HepG2 (cell line): ENCODE results near the gene MXI1. TPM values are rescaled to one million over a fixed set of nuclear protein-coding genes. Genes with fewer than 3 reads are reported as not detected.
A peak's percentile ranks its signal among the peaks of the same experiment; 100 is the strongest.

ENCODE experiments used
- ATAC-seq: fragments of 200-7000 bp; cut with Tn5 transposase; 3 replicates; pipeline ENCODE4 v1.9.1; 2020; ENCODE audit warnings: mild to moderate bottlenecking, moderate library complexity
- BruUV-seq: library from RNA; stranded (reverse); fragments of 400-500 nt; replicated peaks from 2 replicates; lab custom pipeline; 2021; lab: Mats Ljungman, UMichigan
- CTCF ChIA-PET: fragments of 300-600 bp; formaldehyde crosslinking; extraction: SDS; loops from one replicate; lab custom pipeline; 2021; ENCODE audit warnings: low total read pairs, inconsistent platforms, low intra/inter-chr PET ratio; lab: Yijun Ruan, JAX
- POLR2A ChIA-PET: fragments of 350-600 bp; sonication (Branson Sonifier 250); formaldehyde crosslinking; loops from one replicate; lab custom pipeline; 2020; ENCODE audit warnings: antibody characterized with exemption, inconsistent platforms; lab: Yijun Ruan, JAX
- DNase-seq: peaks from one replicate; pipeline ENCODE4 v3.0.0-alpha.2; 2015; ENCODE audit warnings: low spot score
- FAIRE-seq: peaks from 3 replicates; lab custom pipeline; 2011; peaks lifted over from hg19 to GRCh38; lab: Jason Lieb, UNC
- H2AFZ ChIP-seq: one replicate; pipeline ENCODE4 v1.6.1; 2011; ENCODE audit warnings: low read length, inconsistent platforms
- H3K27ac ChIP-seq: fragments of 300-600 bp; 3 replicates; pipeline ENCODE4 v1.8.0; 2011; ENCODE audit warnings: mixed run types, mild to moderate bottlenecking, mixed read lengths, low read length, inconsistent platforms; ENCODE audit not compliant: insufficient read depth; ENCODE audit errors: extremely low read length
- H3K27me3 ChIP-seq, 2 experiments: fragments of 200-600 bp in 1 of 2; 2 replicates in 1 of 2; 3 replicates in 1 of 2; pipeline versions ENCODE4 v1.6.0 to v1.8.0; 2011; ENCODE audit warnings: low read length in 2 of 2, mild to moderate bottlenecking in 2 of 2, moderate library complexity in 2 of 2, inconsistent platforms in 1 of 2; ENCODE audit not compliant: insufficient read depth in 2 of 2, control insufficient read depth in 1 of 2
- H3K36me3 ChIP-seq, 2 experiments: fragments of 200-600 bp in 1 of 2; replicated peaks in 1 of 2; 2 replicates in 1 of 2; 3 replicates in 1 of 2; pipeline versions ENCODE4 v1.5.1 to v1.8.0; 2011; ENCODE audit warnings: low read length in 2 of 2, inconsistent platforms in 1 of 2; ENCODE audit not compliant: insufficient read depth in 2 of 2, control insufficient read depth in 1 of 2
- H3K4me1 ChIP-seq: 2 replicates; pipeline ENCODE4 v1.5.1; 2012; ENCODE audit warnings: low read length, inconsistent platforms; ENCODE audit not compliant: insufficient read depth
- H3K4me2 ChIP-seq: 2 replicates; pipeline ENCODE4 v1.6.0; 2011; ENCODE audit warnings: low read depth, low read length, inconsistent platforms
- H3K4me3 ChIP-seq, 3 experiments: fragments of 200-600 bp in 1 of 3; sonication (generic), shearing (Covaris generic) in 1 of 3; replicated peaks in 1 of 3; 2 replicates each; pipeline ENCODE4 v1.5.1; 2011 to 2016; ENCODE audit warnings: low read length in 3 of 3, inconsistent platforms in 2 of 3, low read depth in 2 of 3, mild to moderate bottlenecking in 2 of 3, control low read depth in 1 of 3, mixed read lengths in 1 of 3; ENCODE audit not compliant: insufficient read depth in 1 of 3
- H3K79me2 ChIP-seq: one replicate; pipeline ENCODE4 v1.6.1; 2011; ENCODE audit warnings: low read length, inconsistent platforms; ENCODE audit not compliant: insufficient read depth
- H3K9ac ChIP-seq: 2 replicates; pipeline ENCODE4 v1.6.0; 2011; ENCODE audit warnings: mild to moderate bottlenecking, low read depth, low read length, inconsistent platforms; ENCODE audit not compliant: insufficient read depth
- H3K9me3 ChIP-seq: 2 replicates; pipeline ENCODE4 v1.5.1; 2012; ENCODE audit warnings: mild to moderate bottlenecking, low read length
- H4K20me1 ChIP-seq: 2 replicates; pipeline ENCODE4 v1.6.0; 2011; ENCODE audit warnings: inconsistent platforms, mild to moderate bottlenecking, low read length, moderate library complexity; ENCODE audit not compliant: insufficient read depth
- GABPB1 ChIP-seq: IDR thresholded peaks from 2 replicates; pipeline ENCODE4 v1.6.1; 2016; ENCODE audit warnings: mild to moderate bottlenecking, missing genetic modification reagents, moderate library complexity, missing compliant biosample characterization
- MXI1 ChIP-seq: IDR thresholded peaks from 3 replicates; pipeline ENCODE4 v1.6.1; 2012; ENCODE audit warnings: low read depth, low read length, inconsistent platforms, borderline replicate concordance
- MYC ChIP-seq: sonication (generic); formaldehyde crosslinking; IDR thresholded peaks from 2 replicates; pipeline ENCODE4 v1.9.0; 2021; ENCODE audit warnings: missing genetic modification reagents, borderline replicate concordance
- ZNF142 ChIP-seq: sonication (generic); formaldehyde crosslinking; IDR thresholded peaks from 2 replicates; pipeline ENCODE4 v1.4.0; 2020; ENCODE audit warnings: missing genetic modification reagents
- ZNF503 ChIP-seq: sonication (generic); formaldehyde crosslinking; IDR thresholded peaks from 2 replicates; pipeline ENCODE4 v1.4.0; 2020; ENCODE audit warnings: missing genetic modification reagents
- ZSCAN30 ChIP-seq: sonication (generic); formaldehyde crosslinking; IDR thresholded peaks from 2 replicates; pipeline ENCODE4 v1.5.0; 2020; ENCODE audit warnings: mild to moderate bottlenecking, missing genetic modification reagents
- WGBS: methylation state at CpG from one replicate; pipeline ENCODE4 v1.1.6; 2017; ENCODE audit warnings: low lambda C conversion rate; 5-methylcytosine and 5-hydroxymethylcytosine counted together
- in situ Hi-C: cut with HindIII; loops from 2 replicates; pipeline ENCODE4 v1.10.0; 2017; ENCODE audit warnings: low pct_unique_long_range_greater_than_20kb; ENCODE audit not compliant: extremely low pct_ligation_motif_present
- intact Hi-C: fragments of 100-400 bp; cut with micrococcal nuclease; formaldehyde crosslinking; loops from one replicate; pipeline ENCODE4 v1.10.0; 2022; ENCODE audit not compliant: unreplicated experiment
- polyA plus RNA-seq, 8 experiments: library from polyadenylated mRNA; depleted of rRNA in 3 of 8; stranded (reverse) in 7 of 8; unstranded in 1 of 8; fragments of >200 nt; fragmentation: Illumina TruSeq in 4 of 8; extraction: Trizol in 4 of 8; gene quantifications; 2 replicates each; pipeline versions ENCODE4 v1.2.1 to v1.2.3, GENCODE V29; 2011 to 2016; ENCODE audit warnings: low read depth in 4 of 8, missing spikeins in 1 of 8, mixed read lengths in 1 of 8; ENCODE audit not compliant: insufficient read depth in 1 of 8
- total RNA-seq, 5 experiments: library from RNA; depleted of rRNA; stranded (reverse); fragments of >200 nt; fragmentation: Illumina TruSeq; extraction: Trizol; gene quantifications; 2 replicates each; pipeline ENCODE4 v1.2.3, GENCODE V29; 2016; ENCODE audit warnings: low read depth in 1 of 5
- TF ChIP-seq, protein P1 (sequence below), 2 experiments: sonication (generic) in 1 of 2; formaldehyde crosslinking in 1 of 2; IDR thresholded peaks; 2 replicates each; pipeline versions ENCODE4 v1.5.1 to v1.6.1; 2011 to 2020; ENCODE audit warnings: borderline replicate concordance in 1 of 2, low read depth in 1 of 2, low read length in 1 of 2, mild to moderate bottlenecking in 1 of 2, missing genetic modification reagents in 1 of 2, moderate library complexity in 1 of 2
- TF ChIP-seq, protein P2 (sequence below): sonication (generic); formaldehyde crosslinking; conservative IDR thresholded peaks from 2 replicates; pipeline ENCODE4 v1.4.0; 2020; ENCODE audit warnings: missing genetic modification reagents

The MXI1 gene
- total and polyA plus RNA-seq, 2 of the 13 experiments (the other 11 are each of a cell fraction or from before 2014, with no cell fraction given): 6.6 to 22.0 TPM

DNA sequence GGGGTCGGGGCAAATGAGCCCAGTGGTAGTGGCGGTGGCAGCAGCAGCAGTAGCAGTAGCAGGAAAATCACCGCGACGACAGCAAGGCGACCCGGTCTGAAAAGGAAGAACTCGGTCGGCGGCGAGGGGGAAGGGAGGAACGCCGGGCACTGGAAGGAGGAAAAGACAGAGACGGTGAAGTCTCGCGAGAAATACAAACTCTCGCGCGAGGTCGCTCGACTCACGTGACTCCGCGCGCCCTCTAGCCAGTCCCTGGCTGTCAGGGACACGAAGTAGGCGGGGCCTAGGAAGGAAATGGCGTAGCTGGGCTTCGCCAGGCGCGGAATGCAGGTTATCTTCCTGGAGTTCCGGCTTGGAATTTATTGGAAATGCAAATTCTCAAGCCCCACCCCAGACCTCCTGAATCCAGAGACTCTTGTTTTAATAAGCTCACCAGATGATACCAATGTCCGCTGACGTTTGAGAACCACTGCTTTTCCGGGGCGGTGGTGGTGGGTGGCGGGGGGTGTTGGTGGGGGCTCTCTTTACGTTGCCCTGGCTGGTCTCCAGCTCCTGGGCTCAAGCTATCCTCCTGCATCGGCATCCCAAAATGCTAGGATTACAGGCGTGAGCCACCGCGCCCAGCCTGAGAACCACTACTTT, 97.5 kb downstream of the MXI1 start, which contains the start of gene SMNDC1:
Gene SMNDC1 (minus strand): TSS at position 141 of the 642 bp plus-strand sequence. CDS start 1,333 bp downstream, outside the sequence.
- in situ Hi-C loops (no loop called here), intact Hi-C loops (no loop called here)
- ATAC-seq: peak; percentile 94
- H4K20me1 ChIP-seq: peaks cover 20% of the 10 kb centered on the region
- peak within 1 kb of the TSS; percentile 78 for H2AFZ ChIP-seq
- peak within 1 kb of the TSS; percentile 97 for H3K9ac ChIP-seq
- under 1% methylated on average over 41 of the region's 42 CpGs for WGBS
- POLR2A ChIA-PET: interaction anchor here (0.7 to 1.5 kb wide), 18 partner anchors 9 to 300 kb away, joined by 3 to 9 read pairs (median 4); partner anchors contain the start of genes ADD3 and MXI1
- H3K79me2 ChIP-seq: peaks cover 44% of the 10 kb centered on the region
- peak within 1 kb of the TSS; percentile 93 to 99 (median 98) for H3K4me3 ChIP-seq
- peak within 1 kb of the TSS; percentile 85 for H3K27ac ChIP-seq
- CTCF ChIA-PET: no interaction called here
- FAIRE-seq: peak; percentile 73
- no peaks in the 10 kb centered on the region for H3K9me3 ChIP-seq
- no TSS peak for BruUV-seq
- H3K27me3 ChIP-seq: no peaks in the 10 kb centered on the region; a peak in 1 of 5 replicates
- peaks cover 42% of the 10 kb centered on the region for H3K4me1 ChIP-seq
- peak within 1 kb of the TSS; percentile 79 for H3K4me2 ChIP-seq
- H3K36me3 ChIP-seq: peaks cover 5 to 30% of the 10 kb centered on the region in 2 experiments; a peak in 4 of 5 replicates
- DNase-seq: peak; percentile 97
- TF ChIP-seq ZNF503 (CRISPR knock-in tag) (no peak), ZNF142 (CRISPR knock-in tag) (no peak), MXI1 (peak; percentile 76; the same call in 2 of the 3 replicates), GABPB1 (CRISPR knock-in tag) (peak; percentile 92), ZSCAN30 (CRISPR knock-in tag) (no peak), MYC (peak; percentile 35; the same call in 1 of the 2 replicates)
- TF ChIP-seq, protein P1, sequence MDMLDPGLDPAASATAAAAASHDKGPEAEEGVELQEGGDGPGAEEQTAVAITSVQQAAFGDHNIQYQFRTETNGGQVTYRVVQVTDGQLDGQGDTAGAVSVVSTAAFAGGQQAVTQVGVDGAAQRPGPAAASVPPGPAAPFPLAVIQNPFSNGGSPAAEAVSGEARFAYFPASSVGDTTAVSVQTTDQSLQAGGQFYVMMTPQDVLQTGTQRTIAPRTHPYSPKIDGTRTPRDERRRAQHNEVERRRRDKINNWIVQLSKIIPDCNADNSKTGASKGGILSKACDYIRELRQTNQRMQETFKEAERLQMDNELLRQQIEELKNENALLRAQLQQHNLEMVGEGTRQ (IDR thresholded peaks at IDR 0.05; ENCODE audit: low read depth, low read length): peak; percentile 88
- TF ChIP-seq, protein P1 (CRISPR knock-in tag; IDR thresholded peaks at IDR 0.05; ENCODE audit: borderline replicate concordance): peak; percentile 88; the same call in 1 of the 2 replicates
- TF ChIP-seq, protein P2, sequence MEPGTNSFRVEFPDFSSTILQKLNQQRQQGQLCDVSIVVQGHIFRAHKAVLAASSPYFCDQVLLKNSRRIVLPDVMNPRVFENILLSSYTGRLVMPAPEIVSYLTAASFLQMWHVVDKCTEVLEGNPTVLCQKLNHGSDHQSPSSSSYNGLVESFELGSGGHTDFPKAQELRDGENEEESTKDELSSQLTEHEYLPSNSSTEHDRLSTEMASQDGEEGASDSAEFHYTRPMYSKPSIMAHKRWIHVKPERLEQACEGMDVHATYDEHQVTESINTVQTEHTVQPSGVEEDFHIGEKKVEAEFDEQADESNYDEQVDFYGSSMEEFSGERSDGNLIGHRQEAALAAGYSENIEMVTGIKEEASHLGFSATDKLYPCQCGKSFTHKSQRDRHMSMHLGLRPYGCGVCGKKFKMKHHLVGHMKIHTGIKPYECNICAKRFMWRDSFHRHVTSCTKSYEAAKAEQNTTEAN (CRISPR knock-in tag): no peak
